Hematopoietic multipotent progenitor cell treated with erythropoietin and hydrocortisone succinate and interleukin-3 and kit ligand, for 8 days (in vitro differentiated cells): ENCODE measurements around the gene ERRFI1.
"Not testable (repeated sequence)": the region's sequence is repeated elsewhere in the genome, so short reads cannot be mapped to it uniquely, and the experiment has no call there.

Experiments
- DNase-seq: peaks from one replicate; pipeline ENCODE4 v3.0.0-alpha.2; 2015

Gene ERRFI1

GRCh38 chr1:7963841-7964240, 62.3 kb downstream of the ERRFI1 start:
- not testable (repeated sequence) for DNase-seq

- not testable (repeated sequence) for DNase-seq
Observed at GRCh38 chr1:7963378-7963730, 62.8 kb downstream of the ERRFI1 start.

- DNase-seq: no peak
Observed at GRCh38 chr1:7962636-7963377, 63.3 kb downstream of the ERRFI1 start.

GRCh38 chr1:7962014-7962335, 64.1 kb downstream of the ERRFI1 start:
- DNase-seq: no peak
